ENCODE measurements around the gene OSBP2. TPM values are rescaled to one million over a fixed set of nuclear protein-coding genes. Genes with fewer than 3 reads are reported as not detected.
A peak's percentile ranks its signal among the peaks of the same experiment; 100 is the strongest.

Gene OSBP2
- total RNA-seq, 1 donor from 2014 or later: 15.8 TPM

DNA sequence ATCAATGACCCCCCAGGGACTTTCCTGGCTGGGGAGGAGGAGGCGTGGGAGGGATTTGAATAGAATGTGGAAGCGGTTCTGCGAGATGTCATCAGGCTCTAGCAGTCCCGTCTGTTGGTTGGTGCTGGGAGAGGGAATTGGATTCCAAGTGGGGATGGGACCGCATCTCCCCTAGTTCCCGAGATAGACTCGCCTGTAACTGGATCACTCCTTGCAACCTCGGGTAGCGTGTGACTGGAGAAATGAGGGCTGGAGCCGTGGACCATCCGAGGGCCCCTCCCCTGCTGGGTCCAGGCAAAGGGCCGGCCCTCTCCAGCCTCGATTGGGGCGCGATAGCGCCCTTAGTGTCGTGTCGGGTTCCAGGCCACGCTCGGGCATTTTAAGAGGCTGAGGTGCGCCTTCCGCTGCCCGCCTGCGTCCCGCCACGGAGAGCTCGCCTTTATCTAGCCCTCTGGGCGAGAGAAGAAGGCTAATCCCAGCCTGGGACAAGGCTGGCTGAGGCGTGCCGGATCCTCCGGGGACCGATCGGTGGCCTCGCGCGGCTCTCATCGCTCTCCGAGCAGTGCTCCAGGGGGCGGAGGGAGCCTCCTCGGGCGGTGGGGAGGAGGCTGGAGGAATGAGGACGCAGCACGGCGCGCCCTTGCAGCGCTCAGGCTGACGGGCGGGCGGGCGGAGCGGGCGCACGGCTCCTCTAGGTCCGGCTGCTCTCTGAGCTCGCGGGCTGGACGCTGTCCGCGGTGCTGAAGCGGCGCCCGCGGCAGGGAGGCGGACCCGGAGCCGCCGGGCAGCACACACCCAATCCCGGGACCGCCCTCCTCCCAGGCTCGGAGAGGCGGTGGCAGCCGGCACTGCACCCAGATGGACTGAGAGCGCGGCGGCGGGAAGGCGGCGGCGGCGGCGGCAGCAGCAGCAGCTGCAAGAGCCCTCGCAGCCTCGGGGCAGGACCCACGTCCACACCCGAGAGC is 107.8 kb downstream of the OSBP2 start:
- Mint-ChIP-seq H3K4me1 (peaks cover 4% of the 10 kb centered on the region), H3K27ac (no peak overlapping the region), H3K4me3 (no peak overlapping the region)

DNA sequence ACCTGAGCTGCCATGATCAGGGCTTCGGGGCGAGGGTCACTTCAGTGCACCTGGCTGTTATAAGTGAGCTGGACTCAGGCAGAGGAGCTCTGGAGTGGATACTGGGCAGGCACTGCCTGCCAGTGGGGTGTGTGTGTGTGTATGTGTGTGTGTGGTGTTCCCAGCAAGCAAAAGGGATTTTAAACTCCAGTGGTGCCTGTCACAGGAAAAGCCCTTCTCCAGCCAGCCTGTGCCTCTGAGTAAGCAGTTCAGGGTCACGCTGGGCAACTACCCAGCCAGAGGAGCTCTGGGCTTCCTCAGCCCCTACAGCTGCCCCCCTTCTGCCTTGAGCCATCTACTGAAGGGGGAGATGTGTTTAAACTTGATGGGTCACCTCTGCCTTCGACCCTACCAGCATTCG is 109.0 kb downstream of the OSBP2 start:
- no peak overlapping the region for H3K27ac Mint-ChIP-seq
- no peaks in the 10 kb centered on the region for H3K9me3 Mint-ChIP-seq
- TF ChIP-seq, protein P1, sequence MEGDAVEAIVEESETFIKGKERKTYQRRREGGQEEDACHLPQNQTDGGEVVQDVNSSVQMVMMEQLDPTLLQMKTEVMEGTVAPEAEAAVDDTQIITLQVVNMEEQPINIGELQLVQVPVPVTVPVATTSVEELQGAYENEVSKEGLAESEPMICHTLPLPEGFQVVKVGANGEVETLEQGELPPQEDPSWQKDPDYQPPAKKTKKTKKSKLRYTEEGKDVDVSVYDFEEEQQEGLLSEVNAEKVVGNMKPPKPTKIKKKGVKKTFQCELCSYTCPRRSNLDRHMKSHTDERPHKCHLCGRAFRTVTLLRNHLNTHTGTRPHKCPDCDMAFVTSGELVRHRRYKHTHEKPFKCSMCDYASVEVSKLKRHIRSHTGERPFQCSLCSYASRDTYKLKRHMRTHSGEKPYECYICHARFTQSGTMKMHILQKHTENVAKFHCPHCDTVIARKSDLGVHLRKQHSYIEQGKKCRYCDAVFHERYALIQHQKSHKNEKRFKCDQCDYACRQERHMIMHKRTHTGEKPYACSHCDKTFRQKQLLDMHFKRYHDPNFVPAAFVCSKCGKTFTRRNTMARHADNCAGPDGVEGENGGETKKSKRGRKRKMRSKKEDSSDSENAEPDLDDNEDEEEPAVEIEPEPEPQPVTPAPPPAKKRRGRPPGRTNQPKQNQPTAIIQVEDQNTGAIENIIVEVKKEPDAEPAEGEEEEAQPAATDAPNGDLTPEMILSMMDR (IDR thresholded peaks at IDR 0.05; ENCODE audit: unreplicated experiment): no peak
- DNase-seq (ENCODE audit: low spot score in 2 of 2, unreplicated experiment in 2 of 2): no peak
- H3K36me3 Mint-ChIP-seq: no peaks in the 10 kb centered on the region
- peaks cover 91% of the 10 kb centered on the region for H3K27me3 Mint-ChIP-seq (ENCODE audit: low read depth)
- peaks cover 4% of the 10 kb centered on the region for H3K4me1 Mint-ChIP-seq
- H3K4me3 Mint-ChIP-seq: no peak overlapping the region

More for the DNA sequence above, 107.8 kb downstream of the OSBP2 start:
- TF ChIP-seq, protein P1 (IDR thresholded peaks at IDR 0.05; ENCODE audit: unreplicated experiment): no peak
- DNase-seq (ENCODE audit: low spot score in 2 of 2, unreplicated experiment in 2 of 2): peak; percentile 86 to 92
- no peaks in the 10 kb centered on the region for H3K9me3 Mint-ChIP-seq
- H3K27me3 Mint-ChIP-seq (ENCODE audit: low read depth): peaks cover 92% of the 10 kb centered on the region
- H3K36me3 Mint-ChIP-seq: no peaks in the 10 kb centered on the region

DNA sequence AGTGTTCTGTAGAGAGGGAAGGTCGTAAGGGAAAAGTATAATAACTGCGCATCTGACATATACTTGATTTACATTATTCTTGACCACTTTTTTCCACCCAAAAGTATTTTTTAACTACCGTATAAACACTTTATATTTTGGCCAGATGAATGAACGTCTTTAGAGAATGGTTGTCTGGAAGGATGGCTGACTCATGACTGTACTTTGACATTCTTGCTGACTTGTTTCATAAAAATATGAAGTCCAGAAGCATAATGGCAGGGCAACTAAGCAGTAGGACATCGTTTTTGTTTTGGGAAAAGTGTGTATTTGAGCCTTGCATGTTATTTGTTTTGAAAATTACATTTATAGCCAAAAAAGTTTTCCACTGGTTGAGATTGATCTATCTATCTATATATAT is 110.0 kb downstream of the OSBP2 start:
- peaks cover 4% of the 10 kb centered on the region for H3K4me1 Mint-ChIP-seq
- H3K27ac Mint-ChIP-seq: no peak overlapping the region
- H3K4me3 Mint-ChIP-seq: no peak overlapping the region
- DNase-seq (ENCODE audit: low spot score in 2 of 2, unreplicated experiment in 2 of 2): no peak
- peaks cover 88% of the 10 kb centered on the region for H3K27me3 Mint-ChIP-seq (ENCODE audit: low read depth)
- no peaks in the 10 kb centered on the region for H3K9me3 Mint-ChIP-seq
- H3K36me3 Mint-ChIP-seq: no peaks in the 10 kb centered on the region
- TF ChIP-seq, protein P1 (IDR thresholded peaks at IDR 0.05; ENCODE audit: unreplicated experiment): no peak

DNA sequence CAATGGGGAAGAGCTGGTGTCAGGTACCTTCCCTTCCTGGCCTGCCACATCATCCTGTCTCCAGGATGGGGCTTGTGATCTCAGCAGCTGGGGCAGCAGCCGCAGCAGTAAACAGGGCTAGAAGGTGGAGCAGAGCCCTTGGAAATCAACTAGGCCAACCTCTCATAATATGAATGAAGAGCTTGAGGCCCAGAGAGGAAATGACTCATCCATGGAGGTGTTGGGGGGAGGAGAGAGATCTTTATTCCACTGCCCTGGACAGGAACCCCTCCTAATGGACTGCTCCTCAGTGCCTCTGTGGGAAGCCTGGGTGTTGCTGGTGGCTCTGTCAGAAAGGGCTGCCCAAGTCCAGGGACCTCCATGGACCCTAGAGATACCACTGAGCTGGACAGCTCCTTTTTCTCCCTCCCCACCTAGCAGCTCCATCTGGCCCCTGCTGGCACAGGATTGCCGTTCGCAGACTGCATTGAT is 111.8 kb downstream of the OSBP2 start:
- TF ChIP-seq, protein P1 (IDR thresholded peaks at IDR 0.05; ENCODE audit: unreplicated experiment): no peak
- Mint-ChIP-seq H3K4me1 (peaks cover 4% of the 10 kb centered on the region), H3K27me3 (ENCODE audit: low read depth) (peaks cover 73% of the 10 kb centered on the region), H3K4me3 (no peak overlapping the region), H3K27ac (no peak overlapping the region), H3K36me3 (no peaks in the 10 kb centered on the region), H3K9me3 (no peaks in the 10 kb centered on the region)
- DNase-seq (ENCODE audit: low spot score in 2 of 2, unreplicated experiment in 2 of 2): no peak

DNA sequence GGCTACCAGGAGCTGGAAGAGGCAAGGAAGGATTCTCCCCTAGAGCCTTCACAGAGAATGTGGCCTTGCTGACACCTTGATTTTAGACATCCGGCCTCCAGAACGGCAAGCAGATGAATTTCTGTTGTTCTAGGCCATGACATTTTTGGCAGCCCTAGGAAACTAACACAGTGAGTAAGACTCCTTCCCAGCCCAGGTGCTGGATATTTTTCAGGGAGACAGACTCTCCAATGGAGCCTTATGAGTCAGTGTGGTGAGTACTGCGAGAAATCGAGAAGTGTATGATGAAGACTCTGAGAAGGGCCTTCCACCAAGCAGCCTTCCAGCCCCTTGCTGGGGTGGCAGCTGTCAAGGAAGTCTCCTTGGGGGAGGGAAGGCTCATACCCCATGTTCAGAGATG is 114.4 kb downstream of the OSBP2 start:
- Mint-ChIP-seq H3K27me3 (ENCODE audit: low read depth) (peaks cover 52% of the 10 kb centered on the region), H3K4me1 (no peaks in the 10 kb centered on the region), H3K27ac (no peak overlapping the region), H3K4me3 (no peak overlapping the region), H3K9me3 (no peaks in the 10 kb centered on the region), H3K36me3 (no peaks in the 10 kb centered on the region)
- TF ChIP-seq, protein P1 (IDR thresholded peaks at IDR 0.05; ENCODE audit: unreplicated experiment): no peak
- no peak for DNase-seq (ENCODE audit: low spot score in 2 of 2, unreplicated experiment in 2 of 2)
